WTC11 (cell line): ENCODE data around the gene VPS8. TPM values are rescaled to one million over a fixed set of nuclear protein-coding genes. Genes with fewer than 3 reads are reported as not detected.

Experiments used
- ATAC-seq: fragments of 200-7000 bp; cut with Tn5 transposase; 2 replicates; pipeline ENCODE4 v1.10.0; 2021; ENCODE audit warnings: mild to moderate bottlenecking, moderate library complexity
- CTCF ChIA-PET: fragments of 300-600 bp; sonication (Branson Sonifier 250); formaldehyde crosslinking; loops from one replicate; lab custom pipeline; 2021; ENCODE audit warnings: antibody characterized with exemption; lab: Charles Lee
- POLR2A ChIA-PET: fragments of 350-600 bp; sonication (Branson Sonifier 250); formaldehyde crosslinking; loops from one replicate; lab custom pipeline; 2021; ENCODE audit warnings: antibody characterized with exemption; lab: Charles Lee
- DNase-seq: peaks from one replicate; pipeline ENCODE4 v3.0.0; 2021; ENCODE audit warnings: low spot score
- H3K27ac Mint-ChIP-seq: 2 replicates; pipeline ENCODE4 v1.8.0; 2021; ENCODE audit warnings: mixed read lengths
- H3K27me3 Mint-ChIP-seq: 2 replicates; pipeline ENCODE4 v1.8.0; 2021; ENCODE audit warnings: low read depth, mild to moderate bottlenecking, moderate library complexity, mixed read lengths
- H3K36me3 Mint-ChIP-seq: 2 replicates; pipeline ENCODE4 v1.8.0; 2021; ENCODE audit warnings: mixed read lengths
- H3K4me1 Mint-ChIP-seq: 2 replicates; pipeline ENCODE4 v1.8.0; 2022; ENCODE audit warnings: mixed read lengths
- H3K4me3 Mint-ChIP-seq: 2 replicates; pipeline ENCODE4 v1.8.0; 2021; ENCODE audit warnings: mild to moderate bottlenecking, moderate library complexity, mixed read lengths
- H3K9me3 Mint-ChIP-seq: 2 replicates; pipeline ENCODE4 v1.8.0; 2021; ENCODE audit warnings: mixed read lengths
- ATF3 ChIP-seq: sonication (generic); formaldehyde crosslinking; conservative IDR thresholded peaks from 2 replicates; pipeline ENCODE4 v1.8.1; 2022; ENCODE audit warnings: mild to moderate bottlenecking, missing genetic modification reagents
- CREB1 ChIP-seq: sonication (generic); formaldehyde crosslinking; IDR thresholded peaks from 2 replicates; pipeline ENCODE4 v1.8.0; 2023; ENCODE audit warnings: mild to moderate bottlenecking, missing genetic modification reagents
- CTCF ChIP-seq: fragments of 200-600 bp; IDR thresholded peaks from 2 replicates; pipeline ENCODE4 v1.8.0; 2022; ENCODE audit warnings: antibody characterized with exemption
- E2F1 ChIP-seq: sonication (generic); formaldehyde crosslinking; IDR thresholded peaks from 2 replicates; pipeline ENCODE4 v1.8.0; 2022; ENCODE audit warnings: mild to moderate bottlenecking, missing genetic modification reagents
- ELF4 ChIP-seq: sonication (generic); formaldehyde crosslinking; IDR thresholded peaks from 2 replicates; pipeline ENCODE4 v1.8.1; 2022; ENCODE audit warnings: low read depth, mild to moderate bottlenecking, moderate library complexity, missing genetic modification reagents
- EMX1 ChIP-seq: fragments of 250-450 bp; sonication (Bioruptor Pico); IDR thresholded peaks from 2 replicates; pipeline ENCODE4 v1.8.0; 2021; ENCODE audit warnings: mild to moderate bottlenecking
- ESRRA ChIP-seq: sonication (generic); formaldehyde crosslinking; IDR thresholded peaks from 2 replicates; pipeline ENCODE4 v1.8.1; 2022; ENCODE audit warnings: mild to moderate bottlenecking, missing genetic modification reagents, borderline replicate concordance
- FOXP1 ChIP-seq: sonication (generic); formaldehyde crosslinking; IDR thresholded peaks from 2 replicates; pipeline ENCODE4 v1.8.0; 2022; ENCODE audit warnings: missing genetic modification reagents, mild to moderate bottlenecking, moderate library complexity, borderline replicate concordance
- GRHL2 ChIP-seq: fragments of 250-450 bp; sonication (Bioruptor Pico); IDR thresholded peaks from 2 replicates; pipeline ENCODE4 v1.8.0; 2022; ENCODE audit warnings: mild to moderate bottlenecking, moderate library complexity; ENCODE audit not compliant: insufficient replicate concordance, severe bottlenecking
- HMGA2 ChIP-seq: fragments of 250-450 bp; sonication (Bioruptor Pico); IDR thresholded peaks from 2 replicates; pipeline ENCODE4 v1.4.0; 2021; ENCODE audit warnings: mild to moderate bottlenecking, moderate library complexity
- JAZF1 ChIP-seq: fragments of 250-450 bp; sonication (Bioruptor Pico); IDR thresholded peaks from 2 replicates; pipeline ENCODE4 v1.9.0; 2021; ENCODE audit warnings: moderate library complexity, mild to moderate bottlenecking, inconsistent platforms
- JUN ChIP-seq: sonication (generic); formaldehyde crosslinking; IDR thresholded peaks from 2 replicates; pipeline ENCODE4 v1.8.0; 2023; ENCODE audit warnings: mild to moderate bottlenecking, missing genetic modification reagents
- MXD4 ChIP-seq: fragments of 250-450 bp; sonication (Bioruptor Pico); IDR thresholded peaks from 2 replicates; pipeline ENCODE4 v1.8.0; 2021; ENCODE audit warnings: mild to moderate bottlenecking, moderate library complexity, borderline replicate concordance
- MYBL2 ChIP-seq: sonication (generic); formaldehyde crosslinking; IDR thresholded peaks from 2 replicates; pipeline ENCODE4 v1.8.1; 2023; ENCODE audit warnings: mild to moderate bottlenecking, moderate library complexity, missing genetic modification reagents
- NR2C2 ChIP-seq: sonication (generic); formaldehyde crosslinking; IDR thresholded peaks from 2 replicates; pipeline ENCODE4 v1.8.0; 2022; ENCODE audit warnings: mild to moderate bottlenecking, missing genetic modification reagents
- PRRX2 ChIP-seq: fragments of 250-450 bp; sonication (Bioruptor Pico); IDR thresholded peaks from 2 replicates; pipeline ENCODE4 v1.8.0; 2021; ENCODE audit warnings: mild to moderate bottlenecking
- RELA ChIP-seq: sonication (generic); formaldehyde crosslinking; IDR thresholded peaks from 2 replicates; pipeline ENCODE4 v1.8.1; 2022; ENCODE audit warnings: missing genetic modification reagents, mild to moderate bottlenecking, borderline replicate concordance
- SMAD3 ChIP-seq: sonication (generic); formaldehyde crosslinking; IDR thresholded peaks from 2 replicates; pipeline ENCODE4 v1.8.0; 2022; ENCODE audit warnings: missing genetic modification reagents, mild to moderate bottlenecking, borderline replicate concordance
- TCF7 ChIP-seq: sonication (generic); formaldehyde crosslinking; IDR thresholded peaks from 2 replicates; pipeline ENCODE4 v1.8.0; 2022; ENCODE audit warnings: mild to moderate bottlenecking, low read depth, missing genetic modification reagents, moderate library complexity
- TEAD1 ChIP-seq: sonication (generic); formaldehyde crosslinking; IDR thresholded peaks from 2 replicates; pipeline ENCODE4 v1.8.0; 2022; ENCODE audit warnings: mild to moderate bottlenecking, missing genetic modification reagents
- USF2 ChIP-seq: sonication (generic); formaldehyde crosslinking; IDR thresholded peaks from 2 replicates; pipeline ENCODE4 v1.8.1; 2023; ENCODE audit warnings: mild to moderate bottlenecking, missing genetic modification reagents, moderate library complexity
- ZMAT4 ChIP-seq: fragments of 250-450 bp; sonication (Bioruptor Pico); IDR thresholded peaks from 2 replicates; pipeline ENCODE4 v1.9.0; 2021; ENCODE audit warnings: mild to moderate bottlenecking
- ZNF121 ChIP-seq: sonication (generic); formaldehyde crosslinking; IDR thresholded peaks from 2 replicates; pipeline ENCODE4 v1.8.0; 2023; ENCODE audit warnings: missing genetic modification reagents
- ZNF232 ChIP-seq: sonication (generic); formaldehyde crosslinking; IDR thresholded peaks from 2 replicates; pipeline ENCODE4 v1.8.0; 2022; ENCODE audit warnings: mild to moderate bottlenecking, missing genetic modification reagents
- ZNF263 ChIP-seq: sonication (generic); formaldehyde crosslinking; IDR thresholded peaks from 2 replicates; pipeline ENCODE4 v1.8.1; 2022; ENCODE audit warnings: low read depth, mild to moderate bottlenecking, moderate library complexity, missing genetic modification reagents
- total RNA-seq: library from RNA; stranded (reverse); gene quantifications from 3 replicates; pipeline ENCODE4 v1.2.3, GENCODE V29; 2021

VPS8 gene
- total RNA-seq, 1 experiment from 2014 or later = 44.9 TPM

- Mint-ChIP-seq H3K27ac (no peak overlapping the region), H3K36me3 (no peaks in the 10 kb centered on the region), H3K4me3 (no peak overlapping the region), H3K4me1 (peaks cover 47% of the 10 kb centered on the region), H3K27me3 (no peaks in the 10 kb centered on the region; the same call in none of the 2 replicates), H3K9me3 (no peaks in the 10 kb centered on the region)
- CTCF ChIA-PET = interaction anchor here (1.3 kb wide), 1 partner anchor 20 kb away, joined by 3 read pairs; no protein-coding TSS in a partner anchor
- DNase-seq (no peak), ATAC-seq (no peak)
- POLR2A ChIA-PET = interaction anchor here (0.7 kb wide), 1 partner anchor 8 kb away, joined by 3 read pairs; no protein-coding TSS in a partner anchor
- no peak for TF ChIP-seq GRHL2 (CRISPR knock-in tag)
- TF ChIP-seq TEAD1 (CRISPR knock-in tag) = no peak
- TF ChIP-seq ZNF232 (CRISPR knock-in tag) = no peak
- TF ChIP-seq JAZF1 (CRISPR knock-in tag) = no peak
- no peak for TF ChIP-seq ZNF263 (CRISPR knock-in tag)
- no peak for TF ChIP-seq ZNF121
- no peak for TF ChIP-seq JUN (CRISPR knock-in tag)
- no peak for TF ChIP-seq MYBL2 (CRISPR knock-in tag)
- TF ChIP-seq SMAD3 = no peak
- no peak for TF ChIP-seq E2F1
- TF ChIP-seq EMX1 = no peak
- no peak for TF ChIP-seq CTCF
- no peak for TF ChIP-seq ATF3 (CRISPR knock-in tag)
- TF ChIP-seq TCF7 (CRISPR knock-in tag) = no peak
- no peak for TF ChIP-seq ESRRA (CRISPR knock-in tag)
- TF ChIP-seq ELF4 = no peak
- no peak for TF ChIP-seq ZMAT4 (CRISPR knock-in tag)
- TF ChIP-seq USF2 = no peak
- no peak for TF ChIP-seq HMGA2 (CRISPR knock-in tag)
These were observed 30.2 kb upstream of the VPS8 start for GRCh38 chr3:184781801-184782200.

- Mint-ChIP-seq H3K4me3 (no peak overlapping the region), H3K27ac (no peak overlapping the region; the same call in 1 of the 2 replicates), H3K4me1 (peaks cover 39% of the 10 kb centered on the region), H3K36me3 (no peaks in the 10 kb centered on the region), H3K9me3 (no peaks in the 10 kb centered on the region; the same call in 1 of the 2 replicates), H3K27me3 (no peaks in the 10 kb centered on the region; the same call in none of the 2 replicates)
- ATAC-seq (no peak), DNase-seq (no peak)
- ChIA-PET CTCF (no interaction called here), POLR2A (no interaction called here)
- no peak for TF ChIP-seq MXD4 (CRISPR knock-in tag)
- TF ChIP-seq PRRX2 (CRISPR knock-in tag) = no peak
- no peak for TF ChIP-seq CREB1 (CRISPR knock-in tag)
- no peak for TF ChIP-seq NR2C2 (CRISPR knock-in tag)
- no peak for TF ChIP-seq RELA
- TF ChIP-seq FOXP1 (CRISPR knock-in tag) = no peak
- TF ChIP-seq TEAD1 (CRISPR knock-in tag) = no peak
These were observed 28.6 kb upstream of the VPS8 start for GRCh38 chr3:184783319-184783718.
